Kidney (tissue), 14 donors: ENCODE results near the gene ANGPT4. TPM values are rescaled to one million over a fixed set of nuclear protein-coding genes. Genes with fewer than 3 reads are reported as not detected.

Experiments used
- DNase-seq, 5 donors: peaks; one replicate each; pipeline ENCODE4 v3.0.0-alpha.2; 2013 to 2020
- FAIRE-seq: peaks from 2 replicates; lab custom pipeline; 2012; peaks lifted over from hg19 to GRCh38; lab: Jason Lieb, UNC
- H3K27ac ChIP-seq, 2 donors: one replicate each; pipeline ENCODE4 v1.7.0; 2013; ENCODE audit warnings: low read depth in 2 of 2, low read length in 2 of 2, inconsistent platforms in 1 of 2
- H3K27me3 ChIP-seq: one replicate; pipeline ENCODE4 v1.7.1; 2013; ENCODE audit warnings: low read length, inconsistent platforms; ENCODE audit not compliant: control insufficient read depth, insufficient read depth
- H3K36me3 ChIP-seq, 3 donors: one replicate each; pipeline versions ENCODE4 v1.7.0 to v1.7.1; 2013; ENCODE audit warnings: low read length in 3 of 3, control low read depth in 1 of 3, inconsistent platforms in 1 of 3; ENCODE audit not compliant: insufficient read depth in 3 of 3, control insufficient read depth in 2 of 3
- H3K4me1 ChIP-seq, 3 donors: one replicate each; pipeline versions ENCODE4 v1.7.0 to v1.7.1; 2013; ENCODE audit warnings: low read length in 3 of 3, inconsistent platforms in 1 of 3, low read depth in 1 of 3; ENCODE audit not compliant: control insufficient read depth in 2 of 3, insufficient read depth in 2 of 3
- H3K4me3 ChIP-seq, 3 donors: one replicate each; pipeline versions ENCODE4 v1.7.0 to v1.8.1; 2013; ENCODE audit warnings: low read length in 3 of 3, control low read depth in 1 of 3, inconsistent platforms in 1 of 3
- H3K9ac ChIP-seq, 3 donors: one replicate each; pipeline versions ENCODE4 v1.7.0 to v1.7.1; 2013; ENCODE audit warnings: low read length in 3 of 3, control low read depth in 1 of 3, inconsistent platforms in 1 of 3
- H3K9me3 ChIP-seq, 3 donors: one replicate each; pipeline versions ENCODE4 v1.7.0 to v1.7.1; 2013; ENCODE audit warnings: low read length in 3 of 3, control low read depth in 1 of 3, inconsistent platforms in 1 of 3; ENCODE audit not compliant: control insufficient read depth in 2 of 3, insufficient read depth in 1 of 3
- intact Hi-C: fragments of 100-400 bp; cut with DNase I; formaldehyde crosslinking; loops from one replicate; pipeline ENCODE4 v1.11.1; 2022
- polyA plus RNA-seq: library from polyadenylated mRNA; stranded (reverse); fragments of 350-450 nt; fragmentation: Illumina TruSeq; extraction: RNeasy Lipid Tissue Mini Kit (QIAGEN cat#74804); gene quantifications from one replicate; pipeline ENCODE4 v1.2.3, GENCODE V29; 2014; ENCODE audit warnings: low read depth, low replicate concordance; ENCODE audit not compliant: insufficient read depth
- total RNA-seq: library from RNA; stranded (reverse); fragmentation: NEBNext Ultra II Directional; extraction: Animal tissue kit (Norgen Biotek cat#: 25700); gene quantifications from one replicate; pipeline ENCODE4 v1.2.1, GENCODE V29; 2021
- TF ChIP-seq, protein P1 (sequence below): IDR thresholded peaks from 3 replicates; pipeline ENCODE4 v1.5.1; 2012; ENCODE audit warnings: mild to moderate bottlenecking, moderate library complexity, borderline replicate concordance; ENCODE audit not compliant: insufficient read depth; ENCODE audit errors: extremely low read depth
- donor health status: control.
- donor health status: control.
- donor health status: control.
- donor health status: control.
- donor health status: control.
- donor health status: DM: yes; HTN: yes; CAD: no.
- donor health status: Normal renal cell carcinoma (clear cell type).

Gene ANGPT4
- total and polyA plus RNA-seq, 2 donors from 2014 or later: 0.24 to 0.57 TPM

- intact Hi-C loops: no loop called here
- H3K27ac ChIP-seq: no peak overlapping the region
- DNase-seq (no peak), FAIRE-seq (no peak)
- H3K9me3 ChIP-seq: no peaks in the 10 kb centered on the region
- TF ChIP-seq, protein P1, sequence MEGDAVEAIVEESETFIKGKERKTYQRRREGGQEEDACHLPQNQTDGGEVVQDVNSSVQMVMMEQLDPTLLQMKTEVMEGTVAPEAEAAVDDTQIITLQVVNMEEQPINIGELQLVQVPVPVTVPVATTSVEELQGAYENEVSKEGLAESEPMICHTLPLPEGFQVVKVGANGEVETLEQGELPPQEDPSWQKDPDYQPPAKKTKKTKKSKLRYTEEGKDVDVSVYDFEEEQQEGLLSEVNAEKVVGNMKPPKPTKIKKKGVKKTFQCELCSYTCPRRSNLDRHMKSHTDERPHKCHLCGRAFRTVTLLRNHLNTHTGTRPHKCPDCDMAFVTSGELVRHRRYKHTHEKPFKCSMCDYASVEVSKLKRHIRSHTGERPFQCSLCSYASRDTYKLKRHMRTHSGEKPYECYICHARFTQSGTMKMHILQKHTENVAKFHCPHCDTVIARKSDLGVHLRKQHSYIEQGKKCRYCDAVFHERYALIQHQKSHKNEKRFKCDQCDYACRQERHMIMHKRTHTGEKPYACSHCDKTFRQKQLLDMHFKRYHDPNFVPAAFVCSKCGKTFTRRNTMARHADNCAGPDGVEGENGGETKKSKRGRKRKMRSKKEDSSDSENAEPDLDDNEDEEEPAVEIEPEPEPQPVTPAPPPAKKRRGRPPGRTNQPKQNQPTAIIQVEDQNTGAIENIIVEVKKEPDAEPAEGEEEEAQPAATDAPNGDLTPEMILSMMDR: no peak
- no peaks in the 10 kb centered on the region for H3K27me3 ChIP-seq
- peaks cover 0 to 4% (median 0%) of the 10 kb centered on the region in 3 donors for H3K4me1 ChIP-seq
- H3K36me3 ChIP-seq: no peaks in the 10 kb centered on the region
- H3K9ac ChIP-seq: no peak overlapping the region
- H3K4me3 ChIP-seq: no peak overlapping the region
Observed at GRCh38 chr20:824490-824889, 91.6 kb downstream of the ANGPT4 start.

DNA sequence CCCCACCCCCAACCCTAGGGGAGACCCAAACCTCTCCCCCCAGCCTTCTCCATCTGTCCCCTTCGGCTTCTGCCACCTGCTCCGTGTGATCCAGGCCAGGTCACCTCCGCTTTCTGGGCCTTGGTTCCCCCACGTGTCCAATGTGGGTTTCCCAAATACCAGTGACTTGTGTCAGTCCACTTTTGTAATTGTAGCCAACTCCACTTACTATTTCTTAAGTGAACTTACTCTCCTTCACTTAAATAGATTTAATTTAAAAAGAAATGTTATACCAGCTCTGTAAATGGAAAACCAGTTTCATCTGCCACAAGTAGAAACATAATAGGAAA is 92.6 kb downstream of the ANGPT4 start:
- DNase-seq: no peak

GRCh38 chr20:822651-823573 is 93.2 kb downstream of the ANGPT4 start:
- Histone ChIP-seq H3K4me1 (peaks cover 0 to 4% (median 0%) of the 10 kb centered on the region in 3 donors), H3K4me3 (no peak overlapping the region), H3K27me3 (no peaks in the 10 kb centered on the region), H3K9me3 (no peaks in the 10 kb centered on the region), H3K9ac (no peak overlapping the region), H3K36me3 (no peaks in the 10 kb centered on the region), H3K27ac (no peak overlapping the region)
- TF ChIP-seq, protein P1: no peak
- FAIRE-seq (no peak), DNase-seq (peak in 1 of 5 donors; percentile 43)
- intact Hi-C loops: no loop called here

More for the DNA sequence above, 92.6 kb downstream of the ANGPT4 start:
- intact Hi-C loops: no loop called here
- TF ChIP-seq, protein P1: no peak
- no peak for FAIRE-seq
- peaks cover 0 to 4% (median 0%) of the 10 kb centered on the region in 3 donors for H3K4me1 ChIP-seq
- no peak overlapping the region for H3K4me3 ChIP-seq
- no peaks in the 10 kb centered on the region for H3K9me3 ChIP-seq
- no peaks in the 10 kb centered on the region for H3K36me3 ChIP-seq
- no peak overlapping the region for H3K9ac ChIP-seq
- H3K27ac ChIP-seq: no peak overlapping the region
- no peaks in the 10 kb centered on the region for H3K27me3 ChIP-seq
